ENCODE measurements around the gene PSME2.

PSME2 gene

DNA sequence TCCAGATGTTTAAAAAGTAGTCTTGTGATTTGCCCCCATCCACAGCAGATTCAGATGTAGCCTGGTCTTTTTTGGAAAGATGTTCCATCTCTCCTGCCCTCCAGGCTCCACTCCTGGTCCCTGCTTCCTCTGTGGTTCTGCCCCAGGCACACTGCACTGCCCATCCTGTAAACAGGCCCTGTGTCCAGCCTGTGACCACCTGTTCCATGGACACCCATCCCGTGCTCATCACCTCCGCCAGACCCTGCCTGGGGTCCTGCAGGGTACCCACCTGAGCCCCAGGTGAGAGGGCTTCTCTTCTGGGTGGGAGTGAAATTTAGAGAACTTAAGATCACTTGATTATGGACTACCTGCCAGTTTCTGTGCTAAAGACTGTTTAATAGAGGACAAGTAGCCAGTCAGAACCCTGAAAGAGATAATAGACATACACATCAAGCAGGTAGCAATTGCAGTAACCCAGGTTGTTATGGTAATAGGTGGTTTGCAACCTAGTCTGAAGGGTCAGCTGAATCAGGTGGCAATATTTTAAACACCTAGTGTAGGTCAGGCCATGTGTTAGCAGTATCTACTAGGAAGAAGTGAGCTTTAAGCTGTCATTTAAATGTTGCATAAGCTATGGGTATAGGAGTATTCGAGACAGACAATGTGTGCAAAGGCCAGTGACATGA is 3.0 kb upstream of the PSME2 start (continued):
- TF ChIP-seq, protein P1, sequence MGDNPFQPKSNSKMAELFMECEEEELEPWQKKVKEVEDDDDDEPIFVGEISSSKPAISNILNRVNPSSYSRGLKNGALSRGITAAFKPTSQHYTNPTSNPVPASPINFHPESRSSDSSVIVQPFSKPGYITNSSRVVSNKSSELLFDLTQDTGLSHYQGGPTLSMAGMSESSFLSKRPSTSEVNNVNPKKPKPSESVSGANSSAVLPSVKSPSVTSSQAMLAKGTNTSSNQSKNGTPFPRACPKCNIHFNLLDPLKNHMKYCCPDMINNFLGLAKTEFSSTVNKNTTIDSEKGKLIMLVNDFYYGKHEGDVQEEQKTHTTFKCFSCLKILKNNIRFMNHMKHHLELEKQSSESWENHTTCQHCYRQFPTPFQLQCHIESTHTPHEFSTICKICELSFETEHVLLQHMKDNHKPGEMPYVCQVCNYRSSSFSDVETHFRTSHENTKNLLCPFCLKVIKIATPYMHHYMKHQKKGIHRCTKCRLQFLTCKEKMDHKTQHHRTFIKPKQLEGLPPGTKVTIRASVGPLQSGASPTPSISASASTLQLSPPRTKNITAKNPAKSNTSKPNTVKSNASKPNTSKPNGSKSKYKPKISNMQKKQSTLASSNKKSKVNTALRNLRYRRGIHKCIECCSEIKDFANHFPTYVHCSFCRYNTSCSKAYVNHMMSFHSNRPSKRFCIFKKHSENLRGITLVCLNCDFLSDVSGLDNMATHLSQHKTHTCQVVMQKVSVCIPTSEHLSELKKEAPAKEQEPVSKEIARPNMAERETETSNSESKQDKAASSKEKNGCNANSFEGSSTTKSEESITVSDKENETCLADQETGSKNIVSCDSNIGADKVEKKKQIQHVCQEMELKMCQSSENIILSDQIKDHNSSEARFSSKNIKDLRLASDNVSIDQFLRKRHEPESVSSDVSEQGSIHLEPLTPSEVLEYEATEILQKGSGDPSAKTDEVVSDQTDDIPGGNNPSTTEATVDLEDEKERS (tag by site-specific recombination; IDR thresholded peaks at IDR 0.05), result no peak
- TF ChIP-seq, protein P2, sequence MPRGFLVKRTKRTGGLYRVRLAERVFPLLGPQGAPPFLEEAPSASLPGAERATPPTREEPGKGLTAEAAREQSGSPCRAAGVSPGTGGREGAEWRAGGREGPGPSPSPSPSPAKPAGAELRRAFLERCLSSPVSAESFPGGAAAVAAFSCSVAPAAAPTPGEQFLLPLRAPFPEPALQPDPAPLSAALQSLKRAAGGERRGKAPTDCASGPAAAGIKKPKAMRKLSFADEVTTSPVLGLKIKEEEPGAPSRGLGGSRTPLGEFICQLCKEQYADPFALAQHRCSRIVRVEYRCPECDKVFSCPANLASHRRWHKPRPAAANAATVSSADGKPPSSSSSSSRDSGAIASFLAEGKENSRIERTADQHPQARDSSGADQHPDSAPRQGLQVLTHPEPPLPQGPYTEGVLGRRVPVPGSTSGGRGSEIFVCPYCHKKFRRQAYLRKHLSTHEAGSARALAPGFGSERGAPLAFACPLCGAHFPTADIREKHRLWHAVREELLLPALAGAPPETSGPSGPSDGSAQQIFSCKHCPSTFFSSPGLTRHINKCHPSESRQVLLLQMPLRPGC (tag by site-specific recombination; IDR thresholded peaks at IDR 0.05), result no peak
- TF ChIP-seq ZNF423 (tag by site-specific recombination; IDR thresholded peaks at IDR 0.05), result no peak
- TF ChIP-seq ZNF777 (tag by site-specific recombination; IDR thresholded peaks at IDR 0.05; ENCODE audit: borderline replicate concordance), result no peak
- TF ChIP-seq ZNF112 (tag by site-specific recombination; IDR thresholded peaks at IDR 0.05), result no peak
- TF ChIP-seq, protein P3, sequence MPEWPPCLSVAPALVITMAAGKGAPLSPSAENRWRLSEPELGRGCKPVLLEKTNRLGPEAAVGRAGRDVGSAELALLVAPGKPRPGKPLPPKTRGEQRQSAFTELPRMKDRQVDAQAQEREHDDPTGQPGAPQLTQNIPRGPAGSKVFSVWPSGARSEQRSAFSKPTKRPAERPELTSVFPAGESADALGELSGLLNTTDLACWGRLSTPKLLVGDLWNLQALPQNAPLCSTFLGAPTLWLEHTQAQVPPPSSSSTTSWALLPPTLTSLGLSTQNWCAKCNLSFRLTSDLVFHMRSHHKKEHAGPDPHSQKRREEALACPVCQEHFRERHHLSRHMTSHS (tag by site-specific recombination; IDR thresholded peaks at IDR 0.05), result no peak
- no peak for TF ChIP-seq ZEB2 (tag by site-specific recombination; IDR thresholded peaks at IDR 0.05)
- no peak for TF ChIP-seq KLF8 (tag by site-specific recombination; IDR thresholded peaks at IDR 0.05)
- TF ChIP-seq, protein P4, sequence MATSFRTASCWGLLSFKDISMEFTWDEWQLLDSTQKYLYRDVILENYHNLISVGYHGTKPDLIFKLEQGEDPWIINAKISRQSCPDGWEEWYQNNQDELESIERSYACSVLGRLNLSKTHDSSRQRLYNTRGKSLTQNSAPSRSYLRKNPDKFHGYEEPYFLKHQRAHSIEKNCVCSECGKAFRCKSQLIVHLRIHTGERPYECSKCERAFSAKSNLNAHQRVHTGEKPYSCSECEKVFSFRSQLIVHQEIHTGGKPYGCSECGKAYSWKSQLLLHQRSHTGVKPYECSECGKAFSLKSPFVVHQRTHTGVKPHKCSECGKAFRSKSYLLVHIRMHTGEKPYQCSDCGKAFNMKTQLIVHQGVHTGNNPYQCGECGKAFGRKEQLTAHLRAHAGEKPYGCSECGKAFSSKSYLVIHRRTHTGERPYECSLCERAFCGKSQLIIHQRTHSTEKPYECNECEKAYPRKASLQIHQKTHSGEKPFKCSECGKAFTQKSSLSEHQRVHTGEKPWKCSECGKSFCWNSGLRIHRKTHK (tag by site-specific recombination; IDR thresholded peaks at IDR 0.05), result no peak

DNA sequence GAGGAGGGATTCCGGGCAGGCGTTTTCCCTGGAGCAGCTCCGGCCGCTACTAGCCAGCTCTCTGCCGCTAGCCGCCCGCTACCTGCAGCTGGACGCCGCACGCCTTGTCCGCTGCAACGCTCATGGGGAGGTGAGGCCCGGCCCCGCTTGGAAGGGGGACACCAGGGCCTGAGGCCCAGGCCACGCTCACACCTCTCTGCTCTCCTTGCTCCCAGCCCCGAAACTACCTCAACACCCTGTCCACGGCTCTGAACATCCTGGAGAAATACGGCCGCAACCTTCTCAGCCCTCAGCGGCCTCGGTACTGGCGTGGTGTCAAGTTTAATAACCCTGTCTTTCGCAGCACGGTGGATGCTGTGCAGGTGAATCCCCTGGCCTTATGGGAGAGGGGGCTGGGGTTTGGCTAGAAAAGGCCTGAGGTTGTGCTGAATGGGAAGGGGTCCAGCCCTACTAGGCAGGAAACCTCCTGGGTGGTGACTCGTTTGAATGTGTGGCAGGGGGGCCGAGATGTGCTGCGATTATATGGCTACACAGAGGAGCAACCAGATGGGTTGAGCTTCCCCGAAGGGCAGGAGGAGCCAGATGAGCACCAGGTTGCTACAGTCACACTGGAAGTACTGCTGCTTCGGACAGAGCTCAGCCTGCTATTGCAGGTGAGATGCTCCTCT is 1.5 kb upstream of the PSME2 start:
- H3K36me3 ChIP-seq (ENCODE audit: control insufficient read depth in 2 of 2, insufficient read depth in 1 of 2, low read length in 2 of 2), result peaks cover 21 to 66% of the 10 kb centered on the region in 2 experiments
- TF ChIP-seq, protein P5, sequence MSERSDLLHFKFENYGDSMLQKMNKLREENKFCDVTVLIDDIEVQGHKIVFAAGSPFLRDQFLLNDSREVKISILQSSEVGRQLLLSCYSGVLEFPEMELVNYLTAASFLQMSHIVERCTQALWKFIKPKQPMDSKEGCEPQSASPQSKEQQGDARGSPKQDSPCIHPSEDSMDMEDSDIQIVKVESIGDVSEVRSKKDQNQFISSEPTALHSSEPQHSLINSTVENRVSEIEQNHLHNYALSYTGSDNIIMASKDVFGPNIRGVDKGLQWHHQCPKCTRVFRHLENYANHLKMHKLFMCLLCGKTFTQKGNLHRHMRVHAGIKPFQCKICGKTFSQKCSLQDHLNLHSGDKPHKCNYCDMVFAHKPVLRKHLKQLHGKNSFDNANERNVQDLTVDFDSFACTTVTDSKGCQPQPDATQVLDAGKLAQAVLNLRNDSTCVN (tag by site-specific recombination; optimal IDR thresholded peaks at IDR 0.05), result peak; percentile 5
- TF ChIP-seq GLIS1 (tag by site-specific recombination; IDR thresholded peaks at IDR 0.05) (no peak), ZNF777 (tag by site-specific recombination; IDR thresholded peaks at IDR 0.05; ENCODE audit: borderline replicate concordance) (no peak), ZNF140 (tag by site-specific recombination; IDR thresholded peaks at IDR 0.05) (no peak), ZNF626 (tag by site-specific recombination; IDR thresholded peaks at IDR 0.05) (no peak), ZNF670 (tag by site-specific recombination; IDR thresholded peaks at IDR 0.05; ENCODE audit: low read depth) (no peak), HOXA7 (CRISPR knock-in tag; IDR thresholded peaks at IDR 0.05; ENCODE audit: borderline replicate concordance) (no peak), ZNF707 (tag by site-specific recombination; IDR thresholded peaks at IDR 0.05) (no peak), GLIS2 (tag by site-specific recombination; IDR thresholded peaks at IDR 0.05) (no peak), REPIN1 (tag by site-specific recombination; IDR thresholded peaks at IDR 0.05; ENCODE audit: low read depth) (no peak), ZNF132 (tag by site-specific recombination; IDR thresholded peaks at IDR 0.05; ENCODE audit: borderline replicate concordance) (no peak)
- TF ChIP-seq, protein P6, sequence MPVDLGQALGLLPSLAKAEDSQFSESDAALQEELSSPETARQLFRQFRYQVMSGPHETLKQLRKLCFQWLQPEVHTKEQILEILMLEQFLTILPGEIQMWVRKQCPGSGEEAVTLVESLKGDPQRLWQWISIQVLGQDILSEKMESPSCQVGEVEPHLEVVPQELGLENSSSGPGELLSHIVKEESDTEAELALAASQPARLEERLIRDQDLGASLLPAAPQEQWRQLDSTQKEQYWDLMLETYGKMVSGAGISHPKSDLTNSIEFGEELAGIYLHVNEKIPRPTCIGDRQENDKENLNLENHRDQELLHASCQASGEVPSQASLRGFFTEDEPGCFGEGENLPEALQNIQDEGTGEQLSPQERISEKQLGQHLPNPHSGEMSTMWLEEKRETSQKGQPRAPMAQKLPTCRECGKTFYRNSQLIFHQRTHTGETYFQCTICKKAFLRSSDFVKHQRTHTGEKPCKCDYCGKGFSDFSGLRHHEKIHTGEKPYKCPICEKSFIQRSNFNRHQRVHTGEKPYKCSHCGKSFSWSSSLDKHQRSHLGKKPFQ (tag by site-specific recombination; IDR thresholded peaks at IDR 0.05), result no peak
- TF ChIP-seq, protein P7, sequence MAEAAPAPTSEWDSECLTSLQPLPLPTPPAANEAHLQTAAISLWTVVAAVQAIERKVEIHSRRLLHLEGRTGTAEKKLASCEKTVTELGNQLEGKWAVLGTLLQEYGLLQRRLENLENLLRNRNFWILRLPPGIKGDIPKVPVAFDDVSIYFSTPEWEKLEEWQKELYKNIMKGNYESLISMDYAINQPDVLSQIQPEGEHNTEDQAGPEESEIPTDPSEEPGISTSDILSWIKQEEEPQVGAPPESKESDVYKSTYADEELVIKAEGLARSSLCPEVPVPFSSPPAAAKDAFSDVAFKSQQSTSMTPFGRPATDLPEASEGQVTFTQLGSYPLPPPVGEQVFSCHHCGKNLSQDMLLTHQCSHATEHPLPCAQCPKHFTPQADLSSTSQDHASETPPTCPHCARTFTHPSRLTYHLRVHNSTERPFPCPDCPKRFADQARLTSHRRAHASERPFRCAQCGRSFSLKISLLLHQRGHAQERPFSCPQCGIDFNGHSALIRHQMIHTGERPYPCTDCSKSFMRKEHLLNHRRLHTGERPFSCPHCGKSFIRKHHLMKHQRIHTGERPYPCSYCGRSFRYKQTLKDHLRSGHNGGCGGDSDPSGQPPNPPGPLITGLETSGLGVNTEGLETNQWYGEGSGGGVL (tag by site-specific recombination; IDR thresholded peaks at IDR 0.05), result no peak

More for the DNA sequence above, 1.5 kb upstream of the PSME2 start:
- CTCF ChIA-PET, result interaction anchor here (1.0 to 3.7 kb wide), 3 partner anchors 13 to 90 kb away, joined by 3 to 34 read pairs (median 3); partner anchors contain the start of gene IRF9
- Histone ChIP-seq H3K4me1 (ENCODE audit: control insufficient read depth, insufficient read depth, low read length) (peaks cover 8% of the 10 kb centered on the region), H3K9me3 (ENCODE audit: control insufficient read depth, insufficient read depth, low read depth, low read length) (no peaks in the 10 kb centered on the region), H3K27ac (ENCODE audit: extremely low read depth, low read depth, low read length) (peak overlapping the region; percentile 68; the same call in 1 of the 2 replicates), H3K4me3 (ENCODE audit: low read depth, low read length) (peak overlapping the region; percentile 91)
- POLR2A ChIA-PET, result interaction anchor here (0.6 to 3.8 kb wide), 8 partner anchors 10 to 54 kb away, joined by 4 to 79 read pairs (median 14); partner anchors contain the start of genes DCAF11, IPO4, IRF9 and NRL
